HG03097 (cell line): Measurements from ENCODE around the gene FFAR1.
"Not testable (repeated sequence)": the region's sequence is repeated elsewhere in the genome, so short reads cannot be mapped to it uniquely, and the experiment has no call there.

Source experiments
- ATAC-seq: cut with Tn5 transposase; IDR thresholded peaks from one replicate; pipeline ENCODE4 v1.9.1; 2021; ENCODE audit not compliant: unreplicated experiment, low FRiP score

The FFAR1 gene

GRCh38 chr19:35359395-35359794 is 11.7 kb downstream of the FFAR1 start:
- ATAC-seq = not testable (repeated sequence)

- not testable (repeated sequence) for ATAC-seq
Measured at GRCh38 chr19:35360081-35360480, 12.4 kb downstream of the FFAR1 start.

GRCh38 chr19:35360880-35361420 is 13.2 kb downstream of the FFAR1 start:
- ATAC-seq = no peak

GRCh38 chr19:35362261-35363000 is 14.7 kb downstream of the FFAR1 start:
- ATAC-seq = no peak

- ATAC-seq = no peak
Measured at GRCh38 chr19:35363001-35363590, 15.4 kb downstream of the FFAR1 start.

GRCh38 chr19:35363711-35364425 is 16.2 kb downstream of the FFAR1 start:
- ATAC-seq = no peak

- no peak for ATAC-seq
Measured at GRCh38 chr19:35365303-35365702, 17.6 kb downstream of the FFAR1 start.

- no peak for ATAC-seq
Measured at GRCh38 chr19:35368378-35368777, 20.7 kb downstream of the FFAR1 start.

- ATAC-seq = no peak
Measured at GRCh38 chr19:35369522-35369921, 21.8 kb downstream of the FFAR1 start.

- no peak for ATAC-seq
Measured at GRCh38 chr19:35370722-35371121, 23.0 kb downstream of the FFAR1 start, which contains the start of gene GPR42. TSS of gene GPR42 (plus strand) at chr19:35371068. CDS start at chr19:35371360, 292 bp downstream.

GRCh38 chr19:35373492-35373891 is 25.8 kb downstream of the FFAR1 start:
- no peak for ATAC-seq

- ATAC-seq = not testable (repeated sequence)
Measured at GRCh38 chr19:35374031-35374430, 26.3 kb downstream of the FFAR1 start.

- no peak for ATAC-seq
Measured at GRCh38 chr19:35375505-35376307, 28.0 kb downstream of the FFAR1 start.

GRCh38 chr19:35377656-35378055 is 30.0 kb downstream of the FFAR1 start:
- ATAC-seq = no peak

GRCh38 chr19:35378356-35378755 is 30.7 kb downstream of the FFAR1 start:
- ATAC-seq = no peak

- not testable (repeated sequence) for ATAC-seq
Measured at GRCh38 chr19:35379545-35379944, 31.8 kb downstream of the FFAR1 start.

GRCh38 chr19:35379992-35380391 is 32.3 kb downstream of the FFAR1 start:
- no peak for ATAC-seq

GRCh38 chr19:35380450-35381124 is 32.9 kb downstream of the FFAR1 start:
- no peak for ATAC-seq

GRCh38 chr19:35381318-35381717 is 33.6 kb downstream of the FFAR1 start:
- ATAC-seq = no peak

- no peak for ATAC-seq
Measured at GRCh38 chr19:35381926-35382325, 34.2 kb downstream of the FFAR1 start.
